K562 treated with DMSO at 1 percent for 4 hours (cell line): Measurements from ENCODE around the gene BNIP3. TPM values are rescaled to one million over a fixed set of nuclear protein-coding genes. Genes with fewer than 3 reads are reported as not detected.

Experiments
- total RNA-seq: library from RNA; unstranded; fragments of 300-600 nt; gene quantifications from 2 replicates; pipeline ENCODE4 v1.2.3, GENCODE V29; 2022; ENCODE audit not compliant: insufficient read depth

BNIP3 gene
- total RNA-seq: 14.4 and 15.4 TPM in 2 replicates

GRCh38 chr10:131981429-131982184 is at the start of gene BNIP3:
Gene BNIP3 (minus strand): TSS chr10:131981923. CDS start chr10:131981806, 117 bp downstream.

Other genes starting within 250 kb of the BNIP3 start
- gene PPP2R2D, start 80.9 kb downstream of the BNIP3 start, total RNA-seq: 20.0 and 22.4 TPM in 2 replicates
- 0.36 and 0.50 TPM in 2 replicates for gene JAKMIP3, start 84.0 kb upstream of the BNIP3 start, total RNA-seq
- gene DPYSL4, start 205.0 kb upstream of the BNIP3 start, total RNA-seq: 0.44 TPM in 1 of 2 replicates, not detected in the other